GM21360 (cell line): ENCODE results near the gene WDR18.

ENCODE experiments used
- ATAC-seq: cut with Tn5 transposase; IDR thresholded peaks from one replicate; pipeline ENCODE4 v1.9.1; 2021; ENCODE audit warnings: mild to moderate bottlenecking, moderate library complexity; ENCODE audit not compliant: unreplicated experiment

WDR18 gene

DNA sequence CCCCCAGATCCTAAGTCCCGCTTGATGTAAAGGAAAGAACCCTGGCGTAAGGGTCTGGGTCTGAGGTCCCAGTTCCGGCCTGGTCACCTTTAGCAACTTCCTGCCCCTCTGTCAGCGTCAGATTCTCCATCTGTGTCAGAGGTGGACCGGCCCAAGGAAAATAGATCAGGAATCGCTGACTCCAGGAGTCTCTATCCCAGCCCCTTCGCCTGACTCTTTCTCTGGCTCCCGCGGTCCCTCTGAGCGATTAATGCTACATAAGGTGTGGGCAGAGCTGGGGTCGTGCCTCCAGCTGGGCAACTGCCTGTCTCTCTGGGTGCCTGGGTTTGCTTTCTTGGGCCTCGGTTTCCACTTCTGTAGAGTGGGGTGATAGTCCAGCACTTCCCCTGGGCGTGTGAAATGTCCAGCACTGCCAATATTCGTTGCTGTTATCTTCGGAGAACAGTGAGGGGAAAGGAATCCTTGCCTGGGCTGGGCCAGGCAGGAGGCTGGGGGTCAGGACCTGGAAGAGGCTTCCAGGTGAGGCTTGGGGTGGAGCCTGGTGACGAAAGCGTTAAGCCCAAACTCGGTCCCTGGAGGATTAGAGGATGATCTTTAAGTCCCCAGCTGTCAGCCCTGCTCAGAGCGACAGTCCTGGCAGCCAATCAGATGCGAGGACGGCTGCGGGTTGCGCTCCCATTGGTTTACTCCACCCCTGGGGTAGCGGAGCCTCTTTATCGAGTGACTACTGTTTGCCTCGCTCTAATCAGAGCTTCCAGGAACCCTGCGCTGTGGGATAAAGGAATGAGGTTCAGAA is 56.5 kb downstream of the WDR18 start:
- ATAC-seq: no peak

DNA sequence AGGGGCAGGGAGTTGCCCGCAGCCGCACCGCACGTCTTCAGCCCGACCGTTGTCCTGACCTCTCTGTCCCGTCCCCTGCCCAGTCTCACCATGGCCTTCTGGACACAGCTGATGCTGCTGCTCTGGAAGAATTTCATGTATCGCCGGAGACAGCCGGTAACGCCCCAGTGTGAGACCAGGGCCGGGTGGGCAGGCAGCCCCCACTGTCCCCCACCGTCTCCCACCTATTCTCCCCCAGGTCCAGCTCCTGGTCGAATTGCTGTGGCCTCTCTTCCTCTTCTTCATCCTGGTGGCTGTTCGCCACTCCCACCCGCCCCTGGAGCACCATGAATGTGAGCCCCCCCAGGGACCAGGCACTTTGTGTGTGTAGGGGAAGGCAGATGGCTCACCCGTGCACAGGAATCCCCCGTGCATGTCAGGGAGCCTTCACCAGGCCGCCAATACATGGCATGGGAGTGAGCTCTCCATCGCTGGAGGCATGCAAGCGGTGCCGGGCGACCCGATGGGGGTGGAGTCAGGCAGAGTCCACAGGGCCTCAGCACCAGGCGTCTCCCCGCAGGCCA is 57.2 kb downstream of the WDR18 start:
- ATAC-seq: no peak

DNA sequence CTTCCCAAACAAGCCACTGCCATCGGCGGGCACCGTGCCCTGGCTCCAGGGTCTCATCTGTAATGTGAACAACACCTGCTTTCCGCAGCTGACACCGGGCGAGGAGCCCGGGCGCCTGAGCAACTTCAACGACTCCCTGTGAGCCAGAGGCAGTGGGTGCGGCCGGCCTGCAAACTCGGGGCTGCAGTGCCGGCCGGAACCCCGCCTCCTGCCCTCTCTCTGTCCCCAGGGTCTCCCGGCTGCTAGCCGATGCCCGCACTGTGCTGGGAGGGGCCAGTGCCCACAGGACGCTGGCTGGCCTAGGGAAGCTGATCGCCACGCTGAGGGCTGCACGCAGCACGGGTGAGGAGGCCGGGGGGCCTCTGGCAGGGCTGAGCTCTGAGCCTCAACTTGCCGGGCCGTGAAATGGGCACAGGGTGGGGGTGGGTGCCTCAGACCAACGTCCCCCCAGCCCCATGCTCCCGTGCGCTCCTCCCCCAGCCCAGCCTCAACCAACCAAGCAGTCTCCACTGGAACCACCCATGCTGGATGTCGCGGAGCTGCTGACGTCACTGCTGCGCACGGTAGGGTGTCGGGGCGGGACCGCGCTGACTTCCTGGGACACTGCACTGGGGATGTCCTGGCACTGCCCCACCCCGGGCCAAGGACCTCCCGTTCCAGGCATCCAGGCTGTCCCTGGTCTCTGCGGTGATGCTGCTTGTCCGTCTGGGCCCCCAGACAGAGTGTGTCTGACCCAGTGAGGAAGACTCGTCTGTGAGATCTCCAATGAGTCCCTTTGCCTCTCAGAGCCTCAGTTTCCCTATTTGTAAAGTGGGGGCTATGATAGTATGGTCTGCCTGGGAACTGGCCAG is 57.9 kb downstream of the WDR18 start:
- no peak for ATAC-seq

DNA sequence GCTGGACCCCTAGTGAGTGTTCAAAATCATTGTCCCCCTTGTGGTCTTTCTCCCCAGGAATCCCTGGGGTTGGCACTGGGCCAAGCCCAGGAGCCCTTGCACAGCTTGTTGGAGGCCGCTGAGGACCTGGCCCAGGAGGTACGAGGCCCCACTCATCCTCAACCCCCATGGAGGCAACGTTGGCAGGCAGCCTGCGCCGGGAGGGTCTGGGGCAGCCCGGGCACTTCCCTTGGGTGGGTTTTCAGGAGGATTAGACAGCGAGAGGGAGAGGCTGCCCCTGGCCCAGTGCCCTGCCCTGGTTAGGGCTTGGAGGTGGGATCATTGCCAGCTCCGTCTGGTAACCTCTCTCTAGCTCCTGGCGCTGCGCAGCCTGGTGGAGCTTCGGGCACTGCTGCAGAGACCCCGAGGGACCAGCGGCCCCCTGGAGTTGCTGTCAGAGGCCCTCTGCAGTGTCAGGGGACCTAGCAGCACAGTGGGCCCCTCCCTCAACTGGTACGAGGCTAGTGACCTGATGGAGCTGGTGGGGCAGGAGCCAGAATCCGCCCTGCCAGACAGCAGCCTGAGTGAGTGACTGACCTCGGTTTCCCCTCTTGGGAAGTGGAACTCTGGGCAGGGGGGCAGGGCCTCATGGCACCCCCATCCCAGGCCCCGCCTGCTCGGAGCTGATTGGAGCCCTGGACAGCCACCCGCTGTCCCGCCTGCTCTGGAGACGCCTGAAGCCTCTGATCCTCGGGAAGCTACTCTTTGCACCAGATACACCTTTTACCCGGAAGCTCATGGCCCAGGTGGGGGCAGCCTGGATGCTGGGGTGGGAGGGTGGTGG is 58.8 kb downstream of the WDR18 start:
- ATAC-seq: no peak
